H9 (cell line): ENCODE results near the gene NRN1L. TPM values are rescaled to one million over a fixed set of nuclear protein-coding genes. Genes with fewer than 3 reads are reported as not detected.

Source experiments
- DNase-seq: peaks from one replicate; pipeline ENCODE4 v3.0.0-alpha.2; 2017
- H2AFZ ChIP-seq: one replicate; pipeline ENCODE4 v1.6.1; 2013; ENCODE audit warnings: mild to moderate bottlenecking, low read length, control low read depth, moderate library complexity
- H2AK5ac ChIP-seq: 2 replicates; pipeline ENCODE4 v1.6.1; 2013; ENCODE audit warnings: low read length, control low read depth, mixed read lengths; ENCODE audit not compliant: insufficient read length
- H2BK120ac ChIP-seq: one replicate; pipeline ENCODE4 v1.6.1; 2013; ENCODE audit warnings: low read depth, mild to moderate bottlenecking, low read length, control low read depth, inconsistent platforms; ENCODE audit not compliant: poor library complexity, severe bottlenecking
- H2BK12ac ChIP-seq: 2 replicates; pipeline ENCODE4 v1.6.1; 2013; ENCODE audit warnings: low read length, control low read depth, mixed read lengths, low read depth; ENCODE audit not compliant: insufficient read length
- H2BK15ac ChIP-seq: 2 replicates; pipeline ENCODE4 v1.6.1; 2013; ENCODE audit warnings: low read depth, low read length, control low read depth
- H2BK20ac ChIP-seq: one replicate; pipeline ENCODE4 v1.6.1; 2013; ENCODE audit warnings: low read depth, mild to moderate bottlenecking, low read length, control low read depth, inconsistent platforms; ENCODE audit not compliant: poor library complexity, severe bottlenecking
- H2BK5ac ChIP-seq: 2 replicates; pipeline ENCODE4 v1.6.1; 2013; ENCODE audit warnings: low read length, control low read depth, mixed read lengths; ENCODE audit not compliant: insufficient read length
- H3K14ac ChIP-seq: 2 replicates; pipeline ENCODE4 v1.6.1; 2013; ENCODE audit warnings: low read length, control low read depth; ENCODE audit not compliant: insufficient read depth
- H3K18ac ChIP-seq: 2 replicates; pipeline ENCODE4 v1.6.1; 2013; ENCODE audit warnings: low read depth, mild to moderate bottlenecking, mixed read lengths, low read length, control low read depth; ENCODE audit not compliant: insufficient read length
- H3K23ac ChIP-seq: 2 replicates; pipeline ENCODE4 v1.6.1; 2013; ENCODE audit warnings: low read length, control low read depth, mixed read lengths, low read depth; ENCODE audit not compliant: insufficient read length
- H3K23me2 ChIP-seq: 2 replicates; pipeline ENCODE4 v1.6.1; 2013; ENCODE audit warnings: low read depth, mild to moderate bottlenecking, mixed read lengths, low read length, control low read depth; ENCODE audit not compliant: insufficient read length, poor library complexity, severe bottlenecking
- H3K27ac ChIP-seq: 2 replicates; pipeline ENCODE4 v1.5.1; 2013; ENCODE audit warnings: low read length, control low read depth, mixed read lengths, low read depth; ENCODE audit not compliant: insufficient read length
- H3K27me3 ChIP-seq: 2 replicates; pipeline ENCODE4 v1.6.1; 2013; ENCODE audit warnings: low read length, control low read depth, inconsistent platforms; ENCODE audit not compliant: insufficient read depth
- H3K4ac ChIP-seq: 2 replicates; pipeline ENCODE4 v1.6.1; 2013; ENCODE audit warnings: low read depth, mild to moderate bottlenecking, control low read depth, inconsistent platforms, low read length, moderate library complexity
- H3K4me1 ChIP-seq: 2 replicates; pipeline ENCODE4 v1.6.1; 2013; ENCODE audit warnings: low read length, control low read depth, inconsistent platforms; ENCODE audit not compliant: insufficient read depth
- H3K4me2 ChIP-seq: 2 replicates; pipeline ENCODE4 v1.6.1; 2013; ENCODE audit warnings: low read length, control low read depth, mixed read lengths; ENCODE audit not compliant: insufficient read length, insufficient read depth
- H3K56ac ChIP-seq: 2 replicates; pipeline ENCODE4 v1.6.1; 2013; ENCODE audit warnings: low read depth, mild to moderate bottlenecking, mixed read lengths, low read length, control low read depth; ENCODE audit not compliant: insufficient read length
- H3K79me1 ChIP-seq: 2 replicates; pipeline ENCODE4 v1.6.1; 2013; ENCODE audit warnings: low read depth, mild to moderate bottlenecking, moderate library complexity, low read length, control low read depth, inconsistent platforms; ENCODE audit not compliant: insufficient read depth, poor library complexity, severe bottlenecking
- H3K79me2 ChIP-seq: 2 replicates; pipeline ENCODE4 v1.6.1; 2013; ENCODE audit warnings: low read length, control low read depth, inconsistent platforms; ENCODE audit not compliant: insufficient read depth
- H3K9ac ChIP-seq: 2 replicates; pipeline ENCODE4 v1.6.1; 2013; ENCODE audit warnings: low read length, control low read depth, mixed read lengths; ENCODE audit not compliant: insufficient read length; ENCODE audit errors: extremely low read depth
- H3K9me3 ChIP-seq: one replicate; pipeline ENCODE4 v1.6.1; 2013; ENCODE audit warnings: low read depth, low read length, inconsistent platforms; ENCODE audit not compliant: control insufficient read depth
- H3T11ph ChIP-seq: one replicate; pipeline ENCODE4 v1.6.1; 2013; ENCODE audit warnings: mild to moderate bottlenecking, low read length, control low read depth, inconsistent platforms
- H4K20me1 ChIP-seq: one replicate; pipeline ENCODE4 v1.6.1; 2013; ENCODE audit not compliant: control insufficient read depth, insufficient read length, insufficient read depth
- H4K5ac ChIP-seq: 2 replicates; pipeline ENCODE4 v1.6.1; 2013; ENCODE audit warnings: low read depth, mild to moderate bottlenecking, mixed read lengths, low read length, control low read depth; ENCODE audit not compliant: insufficient read length
- H4K8ac ChIP-seq: replicated peaks from 2 replicates; pipeline ENCODE4 v1.6.1; 2013; ENCODE audit warnings: low read length, control low read depth, mixed read lengths, low read depth; ENCODE audit not compliant: insufficient read length
- H4K91ac ChIP-seq: 2 replicates; pipeline ENCODE4 v1.6.1; 2013; ENCODE audit warnings: low read depth, mild to moderate bottlenecking, moderate library complexity, mixed read lengths, low read length, control low read depth; ENCODE audit not compliant: insufficient read length
- H3K27ac Mint-ChIP-seq, 3 experiments: 2 replicates in 2 of 3; 3 replicates in 1 of 3; pipeline ENCODE4 v1.8.0; 2020 to 2021; ENCODE audit warnings: mixed read lengths in 3 of 3, mild to moderate bottlenecking in 1 of 3, moderate library complexity in 1 of 3
- H3K27me3 Mint-ChIP-seq: 2 replicates; pipeline ENCODE4 v1.8.0; 2021; ENCODE audit warnings: low read depth, mild to moderate bottlenecking, moderate library complexity, mixed read lengths
- H3K36me3 Mint-ChIP-seq, 3 experiments: 2 replicates in 2 of 3; 3 replicates in 1 of 3; pipeline ENCODE4 v1.8.0; 2020 to 2021; ENCODE audit warnings: low read depth in 3 of 3, mixed read lengths in 3 of 3; ENCODE audit not compliant: insufficient read depth in 1 of 3
- H3K4me1 Mint-ChIP-seq, 2 experiments: 2 replicates each; pipeline ENCODE4 v1.8.0; 2020; ENCODE audit warnings: mixed read lengths in 2 of 2
- H3K4me3 Mint-ChIP-seq, 2 experiments: 2 replicates in 1 of 2; 3 replicates in 1 of 2; pipeline ENCODE4 v1.8.0; 2020 to 2021; ENCODE audit warnings: mild to moderate bottlenecking in 2 of 2, mixed read lengths in 2 of 2, moderate library complexity in 1 of 2
- H3K9me3 Mint-ChIP-seq, 2 experiments: 2 replicates in 1 of 2; 3 replicates in 1 of 2; pipeline ENCODE4 v1.8.0; 2020; ENCODE audit warnings: mild to moderate bottlenecking in 2 of 2, mixed read lengths in 2 of 2, moderate library complexity in 1 of 2
- CTCF ChIP-seq: fragments of 200-600 bp; sonication (generic); conservative IDR thresholded peaks from 3 replicates; pipeline ENCODE4 v1.8.0; 2021; ENCODE audit warnings: antibody characterized with exemption, mild to moderate bottlenecking
- WGBS: extraction: QIAGEN DNeasy Blood & Tissue Kit; methylation state at CpG from one replicate; pipeline ENCODE4 v1.1.7; 2013; ENCODE audit warnings: missing lambda C conversion rate, low lambda C conversion rate, mixed read lengths; ENCODE audit not compliant: insufficient read length; ENCODE audit errors: extremely low coverage; 5-methylcytosine and 5-hydroxymethylcytosine counted together
- total RNA-seq: library from RNA; stranded (reverse); gene quantifications from 2 replicates; pipeline ENCODE4 v1.2.1, GENCODE V29; 2021

The NRN1L gene
- total RNA-seq, 1 experiment from 2014 or later, result 2.0 TPM

DNA sequence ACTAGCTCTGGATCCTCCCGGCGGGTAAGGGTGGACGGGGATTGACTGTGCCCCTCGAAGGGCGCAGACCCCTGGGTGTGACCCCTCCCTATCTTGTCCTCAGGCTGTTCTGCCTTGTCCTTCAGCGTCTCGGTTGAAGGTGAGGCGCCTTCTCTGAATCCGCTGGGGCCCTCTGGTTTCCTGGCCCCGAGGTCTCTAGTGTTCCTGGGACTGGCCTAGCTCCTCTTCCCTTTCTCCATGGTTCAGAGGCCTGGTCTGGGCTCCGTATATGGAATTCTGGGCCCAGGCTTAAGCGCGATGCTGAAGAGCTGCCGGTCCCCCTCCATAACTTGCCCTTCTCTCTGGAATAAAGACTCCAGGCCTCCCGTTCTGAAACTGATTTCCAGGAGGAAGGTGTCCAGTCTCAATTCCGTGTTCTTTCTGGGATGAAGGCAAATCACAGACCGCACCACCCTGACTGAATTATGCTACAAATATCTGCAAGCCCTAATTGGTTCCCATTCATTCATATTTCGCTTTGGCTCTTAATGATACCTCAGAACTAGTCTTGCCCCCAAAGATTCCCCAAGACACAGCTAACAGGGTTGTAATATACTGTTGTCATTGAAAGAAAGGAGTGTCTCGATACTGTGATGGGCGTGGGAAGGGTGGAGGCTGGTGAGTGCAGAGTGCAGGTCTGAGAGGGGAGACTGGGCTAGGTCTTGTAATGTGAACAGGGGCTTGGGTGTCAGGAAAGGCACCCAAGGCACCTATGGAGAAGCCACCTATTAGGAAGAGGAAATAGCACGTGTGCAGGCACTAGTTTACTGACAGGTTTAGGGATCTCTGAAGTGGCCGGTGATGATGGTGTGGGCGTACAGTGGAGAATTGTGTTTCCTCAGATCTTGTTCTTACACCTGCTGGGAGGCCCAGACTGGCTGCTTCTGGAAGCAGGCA is 11.0 kb upstream of the NRN1L start:
- Histone ChIP-seq H2BK20ac (no peak overlapping the region), H3K4me2 (peak overlapping the region; percentile 79), H2AFZ (no peak overlapping the region), H3K79me1 (no peaks in the 10 kb centered on the region), H3K4ac (no peak overlapping the region), H2BK15ac (no peak overlapping the region), H4K91ac (no peak overlapping the region), H3K27me3 (no peaks in the 10 kb centered on the region), H3K23ac (no peak overlapping the region), H3K18ac (no peak overlapping the region), H3K23me2 (peaks cover 13% of the 10 kb centered on the region), H2BK5ac (no peak overlapping the region), H2BK120ac (no peak overlapping the region), H3K14ac (peak overlapping the region; percentile 69; the same call in 1 of the 2 replicates), H4K5ac (no peak overlapping the region), H3T11ph (no peak overlapping the region), H2AK5ac (no peak overlapping the region), H2BK12ac (no peak overlapping the region), H3K27ac (no peak overlapping the region), H3K56ac (no peak overlapping the region), H4K20me1 (no peaks in the 10 kb centered on the region), H3K9ac (peak overlapping the region; percentile 65), H3K79me2 (peaks cover 2% of the 10 kb centered on the region; the same call in 1 of the 2 replicates), H3K4me1 (no peaks in the 10 kb centered on the region; the same call in 1 of the 2 replicates), H3K9me3 (no peaks in the 10 kb centered on the region), H4K8ac (no peak overlapping the region)
- Mint-ChIP-seq H3K9me3 (no peaks in the 10 kb centered on the region), H3K27me3 (no peaks in the 10 kb centered on the region), H3K27ac (peak overlapping the region in 2 of 3 experiments; percentile 97 to 98; a peak in 5 of 7 replicates), H3K4me3 (peak overlapping the region; percentile 91 to 96), H3K4me1 (peaks cover 11 to 13% of the 10 kb centered on the region in 2 experiments), H3K36me3 (peaks cover 13 to 65% (median 45%) of the 10 kb centered on the region in 3 experiments; a peak in 6 of 7 replicates)
- no peak for TF ChIP-seq CTCF
- DNase-seq, result no peak
- no CpG with 5 or more reads among the region's 23 CpGs for WGBS
